Fibroblast of lung (primary cell): Measurements from ENCODE around the gene NFASC. TPM values are rescaled to one million over a fixed set of nuclear protein-coding genes. Genes with fewer than 3 reads are reported as not detected.

ENCODE experiments used
- DNase-seq, 2 donors: peaks; one replicate each; pipeline versions ENCODE4 v3.0.0 to v3.0.0-alpha.2; 2010; ENCODE audit warnings: low read depth in 2 of 2
- H2AFZ ChIP-seq: 2 replicates; pipeline ENCODE4 v1.5.1; 2012; ENCODE audit warnings: low read length, control low read depth, inconsistent platforms
- H3K27ac ChIP-seq: 2 replicates; pipeline ENCODE4 v1.5.1; 2011; ENCODE audit warnings: low read length, control low read depth; ENCODE audit not compliant: insufficient read depth
- H3K27me3 ChIP-seq: 2 replicates; pipeline ENCODE4 v1.5.1; 2011; ENCODE audit warnings: mild to moderate bottlenecking, low read length; ENCODE audit not compliant: control insufficient read depth, insufficient read depth
- H3K36me3 ChIP-seq: 2 replicates; pipeline ENCODE4 v1.5.1; 2011; ENCODE audit warnings: low read length; ENCODE audit not compliant: control insufficient read depth, insufficient read depth
- H3K4me1 ChIP-seq: 2 replicates; pipeline ENCODE4 v1.5.1; 2011; ENCODE audit warnings: low read length; ENCODE audit not compliant: control insufficient read depth, insufficient read depth; ENCODE audit errors: extremely low read depth
- H3K4me2 ChIP-seq: 2 replicates; pipeline ENCODE4 v1.5.1; 2011; ENCODE audit warnings: low read length, control low read depth; ENCODE audit not compliant: insufficient read depth; ENCODE audit errors: extremely low read depth
- H3K4me3 ChIP-seq, 4 experiments: fragments of 200-600 bp in 1 of 4; sonication (generic) in 1 of 4; replicated peaks in 1 of 4; 2 replicates each; pipeline ENCODE4 v1.5.1; 2011 to 2016; ENCODE audit warnings: low read length in 4 of 4, low read depth in 3 of 4, mild to moderate bottlenecking in 3 of 4, control low read depth in 2 of 4, inconsistent platforms in 1 of 4, mixed read lengths in 1 of 4; ENCODE audit not compliant: insufficient read depth in 1 of 4; ENCODE audit errors: control extremely low read depth in 1 of 4
- H3K79me2 ChIP-seq: 2 replicates; pipeline ENCODE4 v1.5.1; 2012; ENCODE audit warnings: mild to moderate bottlenecking, low read length, inconsistent platforms; ENCODE audit not compliant: control insufficient read depth, insufficient read depth
- H3K9ac ChIP-seq: 2 replicates; pipeline ENCODE4 v1.5.1; 2011; ENCODE audit warnings: mild to moderate bottlenecking, low read length, control low read depth; ENCODE audit not compliant: insufficient read depth
- H3K9me3 ChIP-seq: 2 replicates; pipeline ENCODE4 v1.5.1; 2012; ENCODE audit warnings: low read depth, low read length; ENCODE audit not compliant: control insufficient read depth, insufficient read depth
- H4K20me1 ChIP-seq: 2 replicates; pipeline ENCODE4 v1.5.1; 2011; ENCODE audit warnings: low read length; ENCODE audit not compliant: control insufficient read depth, insufficient read depth; ENCODE audit errors: extremely low read depth
- CTCF ChIP-seq, 2 donors: IDR thresholded peaks in 1 of 2; conservative IDR thresholded peaks in 1 of 2; 1 replicate in 1 of 2; 2 replicates in 1 of 2; pipeline ENCODE4 v1.5.1; 2011 to 2012; ENCODE audit warnings: low read length in 2 of 2, control low read depth in 1 of 2, inconsistent platforms in 1 of 2, low read depth in 1 of 2, mild to moderate bottlenecking in 1 of 2
- EZH2 ChIP-seq: IDR thresholded peaks from 2 replicates; pipeline ENCODE4 v1.5.1; 2012; ENCODE audit warnings: low read length, control low read depth, mild to moderate bottlenecking; ENCODE audit errors: missing control alignments
- polyA plus RNA-seq, 2 donors: library from polyadenylated mRNA; depleted of rRNA in 1 of 2; stranded (reverse) in 1 of 2; unstranded in 1 of 2; fragments of >200 nt; gene quantifications; 2 replicates each; pipeline ENCODE4 v1.2.1, GENCODE V29; 2011 to 2012; ENCODE audit warnings: missing spikeins in 1 of 2
- total RNA-seq: library from RNA; depleted of rRNA; stranded (reverse); fragments of >200 nt; gene quantifications from 2 replicates; pipeline ENCODE4 v1.2.1, GENCODE V29; 2014

Gene NFASC
- total and polyA plus RNA-seq, 2 donors (not counting 1 experiment from before 2014, with no cell fraction given), result 13.4 to 16.5 TPM

- no peak overlapping the region for H3K9ac ChIP-seq
- no peaks in the 10 kb centered on the region for H3K79me2 ChIP-seq
- TF ChIP-seq EZH2 (peak; percentile 40), CTCF (conservative IDR thresholded peaks at IDR 0.05 in 1 of 2, IDR thresholded peaks at IDR 0.05 in 1 of 2; ENCODE audit: low read depth in 1 of 2, low read length in 2 of 2) (no peak)
- no peak for DNase-seq
- no peak overlapping the region for H2AFZ ChIP-seq
- H3K27me3 ChIP-seq, result peaks cover 28% of the 10 kb centered on the region
- H3K4me2 ChIP-seq, result no peak overlapping the region
- H3K9me3 ChIP-seq, result no peaks in the 10 kb centered on the region
- H3K27ac ChIP-seq, result no peak overlapping the region
- H3K4me1 ChIP-seq, result no peaks in the 10 kb centered on the region
- no peaks in the 10 kb centered on the region for H3K36me3 ChIP-seq
- no peak overlapping the region for H3K4me3 ChIP-seq
- H4K20me1 ChIP-seq, result no peaks in the 10 kb centered on the region
Observed at GRCh38 chr1:205045146-205045545, 174.5 kb downstream of the NFASC start.

GRCh38 chr1:205046870-205047269 is 176.2 kb downstream of the NFASC start:
- no peak overlapping the region for H3K27ac ChIP-seq

GRCh38 chr1:205047764-205048231 is 177.1 kb downstream of the NFASC start:
- Histone ChIP-seq H3K27me3 (peaks cover 18% of the 10 kb centered on the region), H3K79me2 (no peaks in the 10 kb centered on the region), H3K36me3 (no peaks in the 10 kb centered on the region), H3K4me2 (no peak overlapping the region), H4K20me1 (no peaks in the 10 kb centered on the region), H3K4me1 (no peaks in the 10 kb centered on the region), H3K27ac (no peak overlapping the region), H2AFZ (no peak overlapping the region), H3K9me3 (no peaks in the 10 kb centered on the region), H3K9ac (no peak overlapping the region), H3K4me3 (no peak overlapping the region)
- DNase-seq, result no peak
- TF ChIP-seq CTCF (conservative IDR thresholded peaks at IDR 0.05 in 1 of 2, IDR thresholded peaks at IDR 0.05 in 1 of 2; ENCODE audit: low read depth in 1 of 2, low read length in 2 of 2) (no peak), EZH2 (no peak)

More at GRCh38 chr1:205046870-205047269, 176.2 kb downstream of the NFASC start:
- H3K9ac ChIP-seq, result no peak overlapping the region
- DNase-seq, result no peak
- H3K4me1 ChIP-seq, result no peaks in the 10 kb centered on the region
- TF ChIP-seq CTCF (conservative IDR thresholded peaks at IDR 0.05 in 1 of 2, IDR thresholded peaks at IDR 0.05 in 1 of 2; ENCODE audit: low read depth in 1 of 2, low read length in 2 of 2) (no peak), EZH2 (no peak)
- H3K4me3 ChIP-seq, result no peak overlapping the region
- no peaks in the 10 kb centered on the region for H3K36me3 ChIP-seq
- no peaks in the 10 kb centered on the region for H3K9me3 ChIP-seq
- H4K20me1 ChIP-seq, result no peaks in the 10 kb centered on the region
- no peaks in the 10 kb centered on the region for H3K79me2 ChIP-seq
- no peak overlapping the region for H3K4me2 ChIP-seq
- no peak overlapping the region for H2AFZ ChIP-seq
- peaks cover 23% of the 10 kb centered on the region for H3K27me3 ChIP-seq
